ENCODE results near the gene LPIN1. TPM values are rescaled to one million over a fixed set of nuclear protein-coding genes. Genes with fewer than 3 reads are reported as not detected.

Gene LPIN1
- total and polyA plus RNA-seq, 2 of the 13 experiments (the other 11 are each of a cell fraction or from before 2014, with no cell fraction given) = 9.7 to 19.4 TPM

GRCh38 chr2:11743846-11744553 is 2.4 kb upstream of the LPIN1 start (continued):
- no peak for TF ChIP-seq RFX5 (IDR thresholded peaks at IDR 0.05; ENCODE audit: low read depth, low read length)
- TF ChIP-seq NFATC3 (CRISPR knock-in tag; IDR thresholded peaks at IDR 0.05) = no peak
- TF ChIP-seq ZBTB34 (CRISPR knock-in tag; IDR thresholded peaks at IDR 0.05) = 0 out of 2 replicates have a peak, but pooled peaks have one; percentile 48
- TF ChIP-seq RBFOX2 (IDR thresholded peaks at IDR 0.05; ENCODE audit: low read depth, low read length) = no peak
- 0 out of 2 replicates have a peak, but pooled peaks have one; percentile 39 for TF ChIP-seq ZNF24 (IDR thresholded peaks at IDR 0.05)
- TF ChIP-seq, protein P1, sequence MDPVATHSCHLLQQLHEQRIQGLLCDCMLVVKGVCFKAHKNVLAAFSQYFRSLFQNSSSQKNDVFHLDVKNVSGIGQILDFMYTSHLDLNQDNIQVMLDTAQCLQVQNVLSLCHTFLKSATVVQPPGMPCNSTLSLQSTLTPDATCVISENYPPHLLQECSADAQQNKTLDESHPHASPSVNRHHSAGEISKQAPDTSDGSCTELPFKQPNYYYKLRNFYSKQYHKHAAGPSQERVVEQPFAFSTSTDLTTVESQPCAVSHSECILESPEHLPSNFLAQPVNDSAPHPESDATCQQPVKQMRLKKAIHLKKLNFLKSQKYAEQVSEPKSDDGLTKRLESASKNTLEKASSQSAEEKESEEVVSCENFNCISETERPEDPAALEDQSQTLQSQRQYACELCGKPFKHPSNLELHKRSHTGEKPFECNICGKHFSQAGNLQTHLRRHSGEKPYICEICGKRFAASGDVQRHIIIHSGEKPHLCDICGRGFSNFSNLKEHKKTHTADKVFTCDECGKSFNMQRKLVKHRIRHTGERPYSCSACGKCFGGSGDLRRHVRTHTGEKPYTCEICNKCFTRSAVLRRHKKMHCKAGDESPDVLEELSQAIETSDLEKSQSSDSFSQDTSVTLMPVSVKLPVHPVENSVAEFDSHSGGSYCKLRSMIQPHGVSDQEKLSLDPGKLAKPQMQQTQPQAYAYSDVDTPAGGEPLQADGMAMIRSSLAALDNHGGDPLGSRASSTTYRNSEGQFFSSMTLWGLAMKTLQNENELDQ (CRISPR knock-in tag; IDR thresholded peaks at IDR 0.05; ENCODE audit: borderline replicate concordance) = no peak
- TF ChIP-seq, protein P2, sequence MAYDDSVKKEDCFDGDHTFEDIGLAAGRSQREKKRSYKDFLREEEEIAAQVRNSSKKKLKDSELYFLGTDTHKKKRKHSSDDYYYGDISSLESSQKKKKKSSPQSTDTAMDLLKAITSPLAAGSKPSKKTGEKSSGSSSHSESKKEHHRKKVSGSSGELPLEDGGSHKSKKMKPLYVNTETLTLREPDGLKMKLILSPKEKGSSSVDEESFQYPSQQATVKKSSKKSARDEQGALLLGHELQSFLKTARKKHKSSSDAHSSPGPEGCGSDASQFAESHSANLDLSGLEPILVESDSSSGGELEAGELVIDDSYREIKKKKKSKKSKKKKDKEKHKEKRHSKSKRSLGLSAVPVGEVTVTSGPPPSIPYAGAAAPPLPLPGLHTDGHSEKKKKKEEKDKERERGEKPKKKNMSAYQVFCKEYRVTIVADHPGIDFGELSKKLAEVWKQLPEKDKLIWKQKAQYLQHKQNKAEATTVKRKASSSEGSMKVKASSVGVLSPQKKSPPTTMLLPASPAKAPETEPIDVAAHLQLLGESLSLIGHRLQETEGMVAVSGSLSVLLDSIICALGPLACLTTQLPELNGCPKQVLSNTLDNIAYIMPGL (CRISPR knock-in tag; IDR thresholded peaks at IDR 0.05; ENCODE audit: borderline replicate concordance in 1 of 2, low read depth in 1 of 2) = peak; percentile 65 to 92
- no peak for TF ChIP-seq LCORL (IDR thresholded peaks at IDR 0.05)
- peak; percentile 81 for TF ChIP-seq LCORL (CRISPR knock-in tag; IDR thresholded peaks at IDR 0.05)
- TF ChIP-seq ZSCAN25 (CRISPR knock-in tag; IDR thresholded peaks at IDR 0.05) = peak; percentile 74; the same call in 1 of the 2 replicates
- TF ChIP-seq IRF9 (CRISPR knock-in tag; IDR thresholded peaks at IDR 0.05; ENCODE audit: borderline replicate concordance) = peak; percentile 74; the same call in 1 of the 2 replicates
- no peak for TF ChIP-seq ZSCAN12 (CRISPR knock-in tag; IDR thresholded peaks at IDR 0.05)
- peak; percentile 99 for TF ChIP-seq ADNP (CRISPR knock-in tag; IDR thresholded peaks at IDR 0.05)
- TF ChIP-seq SAFB2 (CRISPR knock-in tag; IDR thresholded peaks at IDR 0.05; ENCODE audit: borderline replicate concordance, low read depth) = no peak; the same call in 1 of the 2 replicates
- TF ChIP-seq RARG (CRISPR knock-in tag; IDR thresholded peaks at IDR 0.05; ENCODE audit: low read depth) = no peak; the same call in 1 of the 2 replicates
